Endothelial cell of umbilical vein (primary cell): Measurements from ENCODE around the gene INAVA. TPM values are rescaled to one million over a fixed set of nuclear protein-coding genes. Genes with fewer than 3 reads are reported as not detected.

Experiments
- BruUV-seq: library from RNA; stranded (reverse); fragments of 400-500 nt; replicated peaks from 2 replicates; lab custom pipeline; 2021; lab: Mats Ljungman, UMichigan
- CTCF ChIA-PET: fragments of 300-600, 350-600 bp; sonication (Branson Sonifier 250); formaldehyde crosslinking; loops from one replicate; lab custom pipeline; 2021; ENCODE audit warnings: antibody characterized with exemption, inconsistent platforms; lab: Charles Lee
- POLR2A ChIA-PET: fragments of 300-600, 350-600 bp; sonication (Branson Sonifier 250); formaldehyde crosslinking; loops from one replicate; lab custom pipeline; 2021; ENCODE audit warnings: antibody characterized with exemption, inconsistent platforms; lab: Charles Lee
- DNase-seq: peaks from one replicate; pipeline ENCODE4 v3.0.0-alpha.2; 2011; ENCODE audit warnings: low read depth, low spot score
- FAIRE-seq: peaks from 2 replicates; lab custom pipeline; 2011; peaks lifted over from hg19 to GRCh38; lab: Jason Lieb, UNC
- H2AFZ ChIP-seq: 2 replicates; pipeline ENCODE4 v1.6.0; 2012; ENCODE audit warnings: low read depth, low read length, control low read depth, inconsistent platforms
- H3K27ac ChIP-seq: 2 replicates; pipeline ENCODE4 v1.5.1; 2011; ENCODE audit warnings: low read depth, mild to moderate bottlenecking, control low read depth, low read length, moderate library complexity; ENCODE audit not compliant: insufficient read depth
- H3K27me3 ChIP-seq, 2 experiments: 2 replicates each; pipeline versions ENCODE4 v1.6.0 to v1.6.1; 2011; ENCODE audit warnings: low read length in 2 of 2, mixed read lengths in 1 of 2; ENCODE audit not compliant: control insufficient read depth in 2 of 2, insufficient read depth in 2 of 2
- H3K36me3 ChIP-seq, 2 experiments: 2 replicates in 1 of 2; 3 replicates in 1 of 2; pipeline ENCODE4 v1.5.1; 2011; ENCODE audit warnings: low read length in 2 of 2, mild to moderate bottlenecking in 1 of 2, moderate library complexity in 1 of 2; ENCODE audit not compliant: control insufficient read depth in 2 of 2, insufficient read depth in 2 of 2; ENCODE audit errors: extremely low read depth in 1 of 2
- H3K4me1 ChIP-seq: 3 replicates; pipeline ENCODE4 v1.5.1; 2011; ENCODE audit warnings: mild to moderate bottlenecking, low read length; ENCODE audit not compliant: control insufficient read depth, insufficient read depth; ENCODE audit errors: extremely low read depth
- H3K4me2 ChIP-seq: 2 replicates; pipeline ENCODE4 v1.6.1; 2011; ENCODE audit warnings: low read length, control low read depth, mixed read lengths; ENCODE audit not compliant: insufficient read depth
- H3K4me3 ChIP-seq, 3 experiments: fragments of 200-600 bp in 1 of 3; sonication (generic), shearing (Covaris generic) in 1 of 3; replicated peaks in 1 of 3; 2 replicates each; pipeline ENCODE4 v1.5.1; 2011 to 2016; ENCODE audit warnings: control low read depth in 3 of 3, low read length in 3 of 3, mild to moderate bottlenecking in 2 of 3, inconsistent platforms in 1 of 3, low read depth in 1 of 3, moderate library complexity in 1 of 3; ENCODE audit not compliant: insufficient read depth in 1 of 3
- H3K79me2 ChIP-seq: 2 replicates; pipeline ENCODE4 v1.6.0; 2012; ENCODE audit warnings: low read length, inconsistent platforms; ENCODE audit not compliant: control insufficient read depth, insufficient read depth
- H3K9ac ChIP-seq: replicated peaks from 2 replicates; pipeline ENCODE3; 2011; ENCODE audit warnings: low read length, control low read depth; ENCODE audit not compliant: insufficient read depth; ENCODE audit errors: extremely low read depth
- H3K9me1 ChIP-seq: replicated peaks from 3 replicates; pipeline ENCODE4 v1.6.0; 2011; ENCODE audit warnings: mild to moderate bottlenecking, low read length; ENCODE audit not compliant: control insufficient read depth, insufficient read depth; ENCODE audit errors: extremely low read depth
- H3K9me3 ChIP-seq: replicated peaks from 2 replicates; pipeline ENCODE4 v1.5.1; 2012; ENCODE audit warnings: low read length, inconsistent platforms; ENCODE audit not compliant: control insufficient read depth, insufficient read depth
- H4K20me1 ChIP-seq: replicated peaks from 2 replicates; pipeline ENCODE3; 2011; ENCODE audit warnings: mild to moderate bottlenecking, low read length; ENCODE audit not compliant: control insufficient read depth, insufficient read depth; ENCODE audit errors: extremely low read depth
- EZH2 ChIP-seq: IDR thresholded peaks from 2 replicates; pipeline ENCODE4 v1.6.1; 2012; ENCODE audit warnings: borderline replicate concordance, low read depth, mild to moderate bottlenecking, moderate library complexity, low read length, inconsistent platforms; ENCODE audit not compliant: severe bottlenecking
- FOS ChIP-seq: IDR thresholded peaks from 2 replicates; pipeline ENCODE4 v1.6.1; 2011; ENCODE audit warnings: mild to moderate bottlenecking, low read length, moderate library complexity, borderline replicate concordance; ENCODE audit not compliant: insufficient read depth
- GATA2 ChIP-seq: IDR thresholded peaks from 2 replicates; pipeline ENCODE4 v1.7.0; 2011; ENCODE audit warnings: low read depth, mild to moderate bottlenecking, moderate library complexity, mixed read lengths, low read length; ENCODE audit not compliant: insufficient read length, insufficient read depth
- JUN ChIP-seq: IDR thresholded peaks from 2 replicates; pipeline ENCODE4 v1.6.1; 2011; ENCODE audit warnings: borderline replicate concordance, low read depth; ENCODE audit not compliant: insufficient read length, insufficient read depth
- MYC ChIP-seq: IDR thresholded peaks from one replicate; pipeline ENCODE4 v1.6.1; 2011; ENCODE audit warnings: mild to moderate bottlenecking, low read depth, low read length
- POLR2A ChIP-seq: IDR thresholded peaks from 2 replicates; pipeline ENCODE4 v1.6.1; 2012; ENCODE audit warnings: low read depth, mild to moderate bottlenecking, control low read depth, low read length
- POLR2AphosphoS5 ChIP-seq: IDR thresholded peaks from 2 replicates; pipeline ENCODE4 v1.6.1; 2012; ENCODE audit warnings: low read depth, mild to moderate bottlenecking, control low read depth, low read length, moderate library complexity; ENCODE audit not compliant: insufficient read depth
- dilution Hi-C: fragments of 300-500 bp; cut with MboI; formaldehyde crosslinking; loops from one replicate; pipeline ENCODE4 v1.15.0; 2019; ENCODE audit warnings: low sequenced_read_pairs; ENCODE audit not compliant: extremely low pct_ligation_motif_present
- intact Hi-C: fragments of 100-400 bp; cut with micrococcal nuclease; formaldehyde crosslinking; loops from one replicate; pipeline ENCODE4 v1.10.0; 2022
- polyA plus RNA-seq, 4 experiments: library from polyadenylated mRNA; depleted of rRNA in 3 of 4; stranded (reverse) in 3 of 4; unstranded in 1 of 4; fragments of >200 nt; gene quantifications; 2 replicates each; pipeline versions ENCODE4 v1.2.1 to v1.2.3, GENCODE V29; 2011 to 2012; ENCODE audit warnings: missing spikeins in 1 of 4
- total RNA-seq: library from RNA; stranded (reverse); gene quantifications from 2 replicates; pipeline ENCODE4 v1.2.3, GENCODE V29; 2021
- TF ChIP-seq, protein P1 (sequence below): IDR thresholded peaks from 2 replicates; pipeline ENCODE4 v1.6.1; 2011; ENCODE audit not compliant: insufficient read depth, insufficient read length
- TF ChIP-seq, protein P2 (sequence below), 2 donors: IDR thresholded peaks; 1 replicate in 1 of 2; 2 replicates in 1 of 2; pipeline ENCODE4 v1.5.1; 2011; ENCODE audit warnings: low read length in 2 of 2, mild to moderate bottlenecking in 2 of 2, moderate library complexity in 2 of 2, control low read depth in 1 of 2, inconsistent platforms in 1 of 2, low read depth in 1 of 2; ENCODE audit not compliant: insufficient read depth in 1 of 2; ENCODE audit errors: extremely low read depth in 1 of 2

INAVA gene
- total and polyA plus RNA-seq, 2 donors (not counting 3 experiments of a cell fraction or from before 2014, with no cell fraction given), result 0.42 TPM; not detected in 1

DNA sequence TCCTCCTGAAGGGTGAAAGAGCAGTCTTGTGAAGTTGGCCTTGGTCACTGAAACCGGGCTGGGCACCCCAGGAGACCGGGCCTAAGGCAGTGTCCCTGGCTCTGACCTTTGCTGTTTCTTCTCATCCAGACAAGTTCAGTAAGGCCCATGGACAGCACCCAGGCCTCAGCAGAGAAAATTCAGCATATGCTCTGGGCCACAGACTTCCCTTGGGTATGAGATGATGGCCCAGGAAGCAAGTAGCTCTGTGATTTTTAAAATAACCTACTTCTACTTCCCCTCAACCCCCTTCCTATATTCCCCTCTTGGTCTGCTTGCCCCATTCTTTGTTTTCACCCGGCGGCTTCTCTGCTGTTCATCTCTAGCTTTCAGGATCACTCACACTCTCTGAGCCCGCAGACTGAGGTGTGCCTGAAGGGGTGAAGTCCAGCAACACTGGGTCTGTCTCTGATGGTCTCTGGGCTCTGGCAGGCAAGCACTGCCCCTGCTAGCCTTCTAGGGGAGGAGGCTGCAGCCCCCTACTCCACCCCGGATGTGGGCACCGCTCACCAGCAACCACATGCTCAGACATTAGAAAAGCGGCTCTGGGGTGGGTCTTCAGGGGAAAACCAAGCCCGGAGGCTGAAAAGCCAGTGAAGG, 24.8 kb upstream of the INAVA start:
- H3K9ac ChIP-seq, result no peak overlapping the region
- POLR2A ChIA-PET, result no interaction called here
- H3K4me2 ChIP-seq, result no peak overlapping the region
- dilution Hi-C loops (no loop called here), intact Hi-C loops (no loop called here)
- H3K27ac ChIP-seq, result no peak overlapping the region
- H3K36me3 ChIP-seq, result no peaks in the 10 kb centered on the region
- DNase-seq (no peak), FAIRE-seq (no peak)
- CTCF ChIA-PET, result interaction anchor here (2.1 kb wide), 1 partner anchor 311 kb away, joined by 5 read pairs; no protein-coding TSS in a partner anchor
- no peaks in the 10 kb centered on the region for H3K9me3 ChIP-seq
- peaks cover 10% of the 10 kb centered on the region for H3K4me1 ChIP-seq
- peaks cover 37 to 41% of the 10 kb centered on the region in 2 experiments for H3K27me3 ChIP-seq
- H3K9me1 ChIP-seq, result no peaks in the 10 kb centered on the region
- H3K4me3 ChIP-seq, result no peak overlapping the region
- H2AFZ ChIP-seq, result no peak overlapping the region
- no peaks in the 10 kb centered on the region for H3K79me2 ChIP-seq
- TF ChIP-seq, protein P1, sequence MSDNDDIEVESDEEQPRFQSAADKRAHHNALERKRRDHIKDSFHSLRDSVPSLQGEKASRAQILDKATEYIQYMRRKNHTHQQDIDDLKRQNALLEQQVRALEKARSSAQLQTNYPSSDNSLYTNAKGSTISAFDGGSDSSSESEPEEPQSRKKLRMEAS, result no peak
- no peak for TF ChIP-seq EZH2
- H4K20me1 ChIP-seq, result no peaks in the 10 kb centered on the region
- no TSS peak for BruUV-seq

- H3K4me3 ChIP-seq, result peak within 1 kb of the TSS in 2 of 3 experiments; percentile 11 to 25
Observed at GRCh38 chr1:200872446-200873115, 22.1 kb upstream of the INAVA start, which contains the start of gene GPR25. GPR25 (plus strand) TSS chr1:200872981; CDS start chr1:200873038, 57 bp downstream.

More at GRCh38 chr1:200872446-200873115, 22.1 kb upstream of the INAVA start, which contains the start of gene GPR25:
- no peak within 1 kb of the TSS for H3K27ac ChIP-seq
- POLR2A ChIA-PET, result no interaction called here
- no peaks in the 10 kb centered on the region for H3K79me2 ChIP-seq
- dilution Hi-C loops, result no loop called here
- no TSS peak for BruUV-seq
- no peak for FAIRE-seq
- peak within 1 kb of the TSS; percentile 52 for H2AFZ ChIP-seq
- H3K4me2 ChIP-seq, result peak within 1 kb of the TSS; percentile 51
- H3K4me1 ChIP-seq, result peaks cover 10% of the 10 kb centered on the region
- H3K36me3 ChIP-seq, result no peaks in the 10 kb centered on the region
- TF ChIP-seq FOS, result no peak
- TF ChIP-seq, protein P2, sequence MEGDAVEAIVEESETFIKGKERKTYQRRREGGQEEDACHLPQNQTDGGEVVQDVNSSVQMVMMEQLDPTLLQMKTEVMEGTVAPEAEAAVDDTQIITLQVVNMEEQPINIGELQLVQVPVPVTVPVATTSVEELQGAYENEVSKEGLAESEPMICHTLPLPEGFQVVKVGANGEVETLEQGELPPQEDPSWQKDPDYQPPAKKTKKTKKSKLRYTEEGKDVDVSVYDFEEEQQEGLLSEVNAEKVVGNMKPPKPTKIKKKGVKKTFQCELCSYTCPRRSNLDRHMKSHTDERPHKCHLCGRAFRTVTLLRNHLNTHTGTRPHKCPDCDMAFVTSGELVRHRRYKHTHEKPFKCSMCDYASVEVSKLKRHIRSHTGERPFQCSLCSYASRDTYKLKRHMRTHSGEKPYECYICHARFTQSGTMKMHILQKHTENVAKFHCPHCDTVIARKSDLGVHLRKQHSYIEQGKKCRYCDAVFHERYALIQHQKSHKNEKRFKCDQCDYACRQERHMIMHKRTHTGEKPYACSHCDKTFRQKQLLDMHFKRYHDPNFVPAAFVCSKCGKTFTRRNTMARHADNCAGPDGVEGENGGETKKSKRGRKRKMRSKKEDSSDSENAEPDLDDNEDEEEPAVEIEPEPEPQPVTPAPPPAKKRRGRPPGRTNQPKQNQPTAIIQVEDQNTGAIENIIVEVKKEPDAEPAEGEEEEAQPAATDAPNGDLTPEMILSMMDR (IDR thresholded peaks at IDR 0.05; ENCODE audit: extremely low read depth in 1 of 2, insufficient read depth in 1 of 2, low read depth in 1 of 2, low read length in 2 of 2), result no peak
- no peak for TF ChIP-seq POLR2AphosphoS5
- no peak for TF ChIP-seq GATA2
- no peak for TF ChIP-seq POLR2A
- no peak for TF ChIP-seq MYC
- no peak for TF ChIP-seq JUN
- no peak for TF ChIP-seq EZH2
- TF ChIP-seq, protein P1, result no peak
- no peak within 1 kb of the TSS for H3K9ac ChIP-seq
- H4K20me1 ChIP-seq, result no peaks in the 10 kb centered on the region
- no peaks in the 10 kb centered on the region for H3K9me1 ChIP-seq
- H3K27me3 ChIP-seq, result peaks cover 51 to 60% of the 10 kb centered on the region in 2 experiments
- no peak for DNase-seq
- intact Hi-C loops, result no loop called here
- CTCF ChIA-PET, result interaction anchor here (1.0 to 1.1 kb wide), 2 partner anchors 250 kb away, joined by 3 read pairs; no protein-coding TSS in a partner anchor
- H3K9me3 ChIP-seq, result no peaks in the 10 kb centered on the region
